Neural cell (in vitro differentiated cells): ENCODE results near the gene GCSAM.

Experiments used
- EZH2 ChIP-seq: fragments of 200-600, 300-800 bp; shearing (Covaris generic), sonication (generic); IDR thresholded peaks from 2 replicates; pipeline ENCODE4 v1.6.1; 2014; ENCODE audit warnings: antibody characterized with exemption, low read length, borderline replicate concordance, mild to moderate bottlenecking; ENCODE audit not compliant: insufficient read depth, poor library complexity, severe bottlenecking
- POLR2AphosphoS5 ChIP-seq: IDR thresholded peaks from 2 replicates; pipeline ENCODE4 v1.6.1; 2012
- SMC3 ChIP-seq: fragments of 450-650 bp; conservative IDR thresholded peaks from 2 replicates; pipeline ENCODE4 v1.6.1; 2014; ENCODE audit warnings: antibody characterized with exemption, mild to moderate bottlenecking, moderate library complexity; ENCODE audit not compliant: poor library complexity
- TF ChIP-seq, protein P1 (sequence below): fragments of 450-650 bp; IDR thresholded peaks from 2 replicates; pipeline ENCODE4 v1.5.1; 2014; ENCODE audit warnings: antibody characterized with exemption, mild to moderate bottlenecking, moderate library complexity; ENCODE audit not compliant: poor library complexity, severe bottlenecking

- TF ChIP-seq POLR2AphosphoS5 = no peak
- TF ChIP-seq, protein P1, sequence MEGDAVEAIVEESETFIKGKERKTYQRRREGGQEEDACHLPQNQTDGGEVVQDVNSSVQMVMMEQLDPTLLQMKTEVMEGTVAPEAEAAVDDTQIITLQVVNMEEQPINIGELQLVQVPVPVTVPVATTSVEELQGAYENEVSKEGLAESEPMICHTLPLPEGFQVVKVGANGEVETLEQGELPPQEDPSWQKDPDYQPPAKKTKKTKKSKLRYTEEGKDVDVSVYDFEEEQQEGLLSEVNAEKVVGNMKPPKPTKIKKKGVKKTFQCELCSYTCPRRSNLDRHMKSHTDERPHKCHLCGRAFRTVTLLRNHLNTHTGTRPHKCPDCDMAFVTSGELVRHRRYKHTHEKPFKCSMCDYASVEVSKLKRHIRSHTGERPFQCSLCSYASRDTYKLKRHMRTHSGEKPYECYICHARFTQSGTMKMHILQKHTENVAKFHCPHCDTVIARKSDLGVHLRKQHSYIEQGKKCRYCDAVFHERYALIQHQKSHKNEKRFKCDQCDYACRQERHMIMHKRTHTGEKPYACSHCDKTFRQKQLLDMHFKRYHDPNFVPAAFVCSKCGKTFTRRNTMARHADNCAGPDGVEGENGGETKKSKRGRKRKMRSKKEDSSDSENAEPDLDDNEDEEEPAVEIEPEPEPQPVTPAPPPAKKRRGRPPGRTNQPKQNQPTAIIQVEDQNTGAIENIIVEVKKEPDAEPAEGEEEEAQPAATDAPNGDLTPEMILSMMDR = no peak
- no peak for TF ChIP-seq EZH2
- TF ChIP-seq SMC3 = no peak
Measured at GRCh38 chr3:112087746-112088145, 45.3 kb downstream of the GCSAM start.
